BE2C (cell line): ENCODE measurements around the gene ADAM33.

ENCODE experiments used
- DNase-seq: peaks from one replicate; pipeline ENCODE4 v3.0.0-alpha.2; 2020
- H3K27me3 ChIP-seq: fragments of 250-450 bp; sonication (Bioruptor Pico); 2 replicates; pipeline ENCODE4 v1.5.1; 2020; ENCODE audit warnings: mild to moderate bottlenecking
- H3K36me3 ChIP-seq: fragments of 250-450 bp; sonication (Bioruptor Pico); 2 replicates; pipeline ENCODE4 v1.5.1; 2020; ENCODE audit warnings: mild to moderate bottlenecking
- H3K4me1 ChIP-seq: fragments of 250-450 bp; sonication (Bioruptor Pico); 2 replicates; pipeline ENCODE4 v1.5.1; 2020
- H3K4me3 ChIP-seq: 2 replicates; pipeline ENCODE4 v1.5.1; 2011; ENCODE audit warnings: low read depth, low read length
- H3K9me3 ChIP-seq: fragments of 250-450 bp; sonication (Bioruptor Pico); 2 replicates; pipeline ENCODE4 v1.5.1; 2020
- CTCF ChIP-seq: IDR thresholded peaks from 2 replicates; pipeline ENCODE4 v1.5.1; 2012; ENCODE audit warnings: mild to moderate bottlenecking, low read depth, low read length

Gene ADAM33

GRCh38 chr20:3670511-3670910 is 11.3 kb downstream of the ADAM33 start:
- Histone ChIP-seq H3K4me1 (no peaks in the 10 kb centered on the region; the same call in 1 of the 2 replicates), H3K36me3 (no peaks in the 10 kb centered on the region), H3K4me3 (no peak overlapping the region), H3K9me3 (no peaks in the 10 kb centered on the region), H3K27me3 (peaks cover 41% of the 10 kb centered on the region)
- no peak; the same call in 1 of the 2 replicates for TF ChIP-seq CTCF
- DNase-seq = no peak

- H3K9me3 ChIP-seq = no peaks in the 10 kb centered on the region
- no peaks in the 10 kb centered on the region; the same call in 1 of the 2 replicates for H3K4me1 ChIP-seq
- no peak for DNase-seq
- no peak for TF ChIP-seq CTCF
- peaks cover 34% of the 10 kb centered on the region for H3K27me3 ChIP-seq
- H3K4me3 ChIP-seq = no peak overlapping the region
- no peaks in the 10 kb centered on the region for H3K36me3 ChIP-seq
These were observed 12.0 kb downstream of the ADAM33 start for GRCh38 chr20:3669710-3670367.

GRCh38 chr20:3667434-3668037 is 14.3 kb downstream of the ADAM33 start:
- H3K27me3 ChIP-seq = peaks cover 11% of the 10 kb centered on the region
- H3K36me3 ChIP-seq = no peaks in the 10 kb centered on the region
- H3K4me1 ChIP-seq = no peaks in the 10 kb centered on the region; the same call in 1 of the 2 replicates
- TF ChIP-seq CTCF = no peak
- no peak for DNase-seq
- H3K9me3 ChIP-seq = no peaks in the 10 kb centered on the region
- H3K4me3 ChIP-seq = no peak overlapping the region

- no peak for DNase-seq
- no peak for TF ChIP-seq CTCF
- no peak overlapping the region for H3K4me3 ChIP-seq
- H3K27me3 ChIP-seq = peaks cover 22% of the 10 kb centered on the region
- no peaks in the 10 kb centered on the region for H3K36me3 ChIP-seq
- no peaks in the 10 kb centered on the region for H3K9me3 ChIP-seq
- no peaks in the 10 kb centered on the region; the same call in 1 of the 2 replicates for H3K4me1 ChIP-seq
These were observed 18.0 kb downstream of the ADAM33 start for GRCh38 chr20:3663858-3664257.

- Histone ChIP-seq H3K9me3 (no peaks in the 10 kb centered on the region), H3K27me3 (peaks cover 22% of the 10 kb centered on the region), H3K4me3 (no peak within 1 kb of the TSS), H3K4me1 (no peaks in the 10 kb centered on the region; the same call in 1 of the 2 replicates), H3K36me3 (no peaks in the 10 kb centered on the region)
- TF ChIP-seq CTCF = no peak
- no peak for DNase-seq
These were observed 18.6 kb downstream of the ADAM33 start, which contains the start of gene GFRA4 for GRCh38 chr20:3663031-3663701. TSS of gene GFRA4 (minus strand) at chr20:3663399. CDS start at chr20:3663399, 0 bp downstream.
